H9 (cell line): ENCODE data around the gene CTCF. TPM values are rescaled to one million over a fixed set of nuclear protein-coding genes. Genes with fewer than 3 reads are reported as not detected.

Source experiments
- DNase-seq: peaks from one replicate; pipeline ENCODE4 v3.0.0-alpha.2; 2017
- H2AFZ ChIP-seq: one replicate; pipeline ENCODE4 v1.6.1; 2013; ENCODE audit warnings: mild to moderate bottlenecking, low read length, control low read depth, moderate library complexity
- H2AK5ac ChIP-seq: 2 replicates; pipeline ENCODE4 v1.6.1; 2013; ENCODE audit warnings: low read length, control low read depth, mixed read lengths; ENCODE audit not compliant: insufficient read length
- H2BK120ac ChIP-seq: one replicate; pipeline ENCODE4 v1.6.1; 2013; ENCODE audit warnings: low read depth, mild to moderate bottlenecking, low read length, control low read depth, inconsistent platforms; ENCODE audit not compliant: poor library complexity, severe bottlenecking
- H2BK12ac ChIP-seq: 2 replicates; pipeline ENCODE4 v1.6.1; 2013; ENCODE audit warnings: low read length, control low read depth, mixed read lengths, low read depth; ENCODE audit not compliant: insufficient read length
- H2BK15ac ChIP-seq: 2 replicates; pipeline ENCODE4 v1.6.1; 2013; ENCODE audit warnings: low read depth, low read length, control low read depth
- H2BK20ac ChIP-seq: one replicate; pipeline ENCODE4 v1.6.1; 2013; ENCODE audit warnings: low read depth, mild to moderate bottlenecking, low read length, control low read depth, inconsistent platforms; ENCODE audit not compliant: poor library complexity, severe bottlenecking
- H2BK5ac ChIP-seq: 2 replicates; pipeline ENCODE4 v1.6.1; 2013; ENCODE audit warnings: low read length, control low read depth, mixed read lengths; ENCODE audit not compliant: insufficient read length
- H3K14ac ChIP-seq: 2 replicates; pipeline ENCODE4 v1.6.1; 2013; ENCODE audit warnings: low read length, control low read depth; ENCODE audit not compliant: insufficient read depth
- H3K18ac ChIP-seq: 2 replicates; pipeline ENCODE4 v1.6.1; 2013; ENCODE audit warnings: low read depth, mild to moderate bottlenecking, mixed read lengths, low read length, control low read depth; ENCODE audit not compliant: insufficient read length
- H3K23ac ChIP-seq: 2 replicates; pipeline ENCODE4 v1.6.1; 2013; ENCODE audit warnings: low read length, control low read depth, mixed read lengths, low read depth; ENCODE audit not compliant: insufficient read length
- H3K23me2 ChIP-seq: 2 replicates; pipeline ENCODE4 v1.6.1; 2013; ENCODE audit warnings: low read depth, mild to moderate bottlenecking, mixed read lengths, low read length, control low read depth; ENCODE audit not compliant: insufficient read length, poor library complexity, severe bottlenecking
- H3K27ac ChIP-seq: 2 replicates; pipeline ENCODE4 v1.5.1; 2013; ENCODE audit warnings: low read length, control low read depth, mixed read lengths, low read depth; ENCODE audit not compliant: insufficient read length
- H3K27me3 ChIP-seq: 2 replicates; pipeline ENCODE4 v1.6.1; 2013; ENCODE audit warnings: low read length, control low read depth, inconsistent platforms; ENCODE audit not compliant: insufficient read depth
- H3K4ac ChIP-seq: 2 replicates; pipeline ENCODE4 v1.6.1; 2013; ENCODE audit warnings: low read depth, mild to moderate bottlenecking, control low read depth, inconsistent platforms, low read length, moderate library complexity
- H3K4me1 ChIP-seq: 2 replicates; pipeline ENCODE4 v1.6.1; 2013; ENCODE audit warnings: low read length, control low read depth, inconsistent platforms; ENCODE audit not compliant: insufficient read depth
- H3K4me2 ChIP-seq: 2 replicates; pipeline ENCODE4 v1.6.1; 2013; ENCODE audit warnings: low read length, control low read depth, mixed read lengths; ENCODE audit not compliant: insufficient read length, insufficient read depth
- H3K56ac ChIP-seq: 2 replicates; pipeline ENCODE4 v1.6.1; 2013; ENCODE audit warnings: low read depth, mild to moderate bottlenecking, mixed read lengths, low read length, control low read depth; ENCODE audit not compliant: insufficient read length
- H3K79me1 ChIP-seq: 2 replicates; pipeline ENCODE4 v1.6.1; 2013; ENCODE audit warnings: low read depth, mild to moderate bottlenecking, moderate library complexity, low read length, control low read depth, inconsistent platforms; ENCODE audit not compliant: insufficient read depth, poor library complexity, severe bottlenecking
- H3K79me2 ChIP-seq: 2 replicates; pipeline ENCODE4 v1.6.1; 2013; ENCODE audit warnings: low read length, control low read depth, inconsistent platforms; ENCODE audit not compliant: insufficient read depth
- H3K9ac ChIP-seq: 2 replicates; pipeline ENCODE4 v1.6.1; 2013; ENCODE audit warnings: low read length, control low read depth, mixed read lengths; ENCODE audit not compliant: insufficient read length; ENCODE audit errors: extremely low read depth
- H3K9me3 ChIP-seq: one replicate; pipeline ENCODE4 v1.6.1; 2013; ENCODE audit warnings: low read depth, low read length, inconsistent platforms; ENCODE audit not compliant: control insufficient read depth
- H3T11ph ChIP-seq: one replicate; pipeline ENCODE4 v1.6.1; 2013; ENCODE audit warnings: mild to moderate bottlenecking, low read length, control low read depth, inconsistent platforms
- H4K20me1 ChIP-seq: one replicate; pipeline ENCODE4 v1.6.1; 2013; ENCODE audit not compliant: control insufficient read depth, insufficient read length, insufficient read depth
- H4K5ac ChIP-seq: 2 replicates; pipeline ENCODE4 v1.6.1; 2013; ENCODE audit warnings: low read depth, mild to moderate bottlenecking, mixed read lengths, low read length, control low read depth; ENCODE audit not compliant: insufficient read length
- H4K8ac ChIP-seq: replicated peaks from 2 replicates; pipeline ENCODE4 v1.6.1; 2013; ENCODE audit warnings: low read length, control low read depth, mixed read lengths, low read depth; ENCODE audit not compliant: insufficient read length
- H4K91ac ChIP-seq: 2 replicates; pipeline ENCODE4 v1.6.1; 2013; ENCODE audit warnings: low read depth, mild to moderate bottlenecking, moderate library complexity, mixed read lengths, low read length, control low read depth; ENCODE audit not compliant: insufficient read length
- H3K27ac Mint-ChIP-seq, 3 experiments: 2 replicates in 2 of 3; 3 replicates in 1 of 3; pipeline ENCODE4 v1.8.0; 2020 to 2021; ENCODE audit warnings: mixed read lengths in 3 of 3, mild to moderate bottlenecking in 1 of 3, moderate library complexity in 1 of 3
- H3K27me3 Mint-ChIP-seq: 2 replicates; pipeline ENCODE4 v1.8.0; 2021; ENCODE audit warnings: low read depth, mild to moderate bottlenecking, moderate library complexity, mixed read lengths
- H3K36me3 Mint-ChIP-seq, 3 experiments: 2 replicates in 2 of 3; 3 replicates in 1 of 3; pipeline ENCODE4 v1.8.0; 2020 to 2021; ENCODE audit warnings: low read depth in 3 of 3, mixed read lengths in 3 of 3; ENCODE audit not compliant: insufficient read depth in 1 of 3
- H3K4me1 Mint-ChIP-seq, 2 experiments: 2 replicates each; pipeline ENCODE4 v1.8.0; 2020; ENCODE audit warnings: mixed read lengths in 2 of 2
- H3K4me3 Mint-ChIP-seq, 2 experiments: 2 replicates in 1 of 2; 3 replicates in 1 of 2; pipeline ENCODE4 v1.8.0; 2020 to 2021; ENCODE audit warnings: mild to moderate bottlenecking in 2 of 2, mixed read lengths in 2 of 2, moderate library complexity in 1 of 2
- H3K9me3 Mint-ChIP-seq, 2 experiments: 2 replicates in 1 of 2; 3 replicates in 1 of 2; pipeline ENCODE4 v1.8.0; 2020; ENCODE audit warnings: mild to moderate bottlenecking in 2 of 2, mixed read lengths in 2 of 2, moderate library complexity in 1 of 2
- WGBS: extraction: QIAGEN DNeasy Blood & Tissue Kit; methylation state at CpG from one replicate; pipeline ENCODE4 v1.1.7; 2013; ENCODE audit warnings: missing lambda C conversion rate, low lambda C conversion rate, mixed read lengths; ENCODE audit not compliant: insufficient read length; ENCODE audit errors: extremely low coverage; 5-methylcytosine and 5-hydroxymethylcytosine counted together
- total RNA-seq: library from RNA; stranded (reverse); gene quantifications from 2 replicates; pipeline ENCODE4 v1.2.1, GENCODE V29; 2021
- TF ChIP-seq, protein P1 (sequence below): fragments of 200-600 bp; sonication (generic); conservative IDR thresholded peaks from 3 replicates; pipeline ENCODE4 v1.8.0; 2021; ENCODE audit warnings: antibody characterized with exemption, mild to moderate bottlenecking

CTCF gene
- total RNA-seq, 1 experiment from 2014 or later: 87.3 TPM

DNA sequence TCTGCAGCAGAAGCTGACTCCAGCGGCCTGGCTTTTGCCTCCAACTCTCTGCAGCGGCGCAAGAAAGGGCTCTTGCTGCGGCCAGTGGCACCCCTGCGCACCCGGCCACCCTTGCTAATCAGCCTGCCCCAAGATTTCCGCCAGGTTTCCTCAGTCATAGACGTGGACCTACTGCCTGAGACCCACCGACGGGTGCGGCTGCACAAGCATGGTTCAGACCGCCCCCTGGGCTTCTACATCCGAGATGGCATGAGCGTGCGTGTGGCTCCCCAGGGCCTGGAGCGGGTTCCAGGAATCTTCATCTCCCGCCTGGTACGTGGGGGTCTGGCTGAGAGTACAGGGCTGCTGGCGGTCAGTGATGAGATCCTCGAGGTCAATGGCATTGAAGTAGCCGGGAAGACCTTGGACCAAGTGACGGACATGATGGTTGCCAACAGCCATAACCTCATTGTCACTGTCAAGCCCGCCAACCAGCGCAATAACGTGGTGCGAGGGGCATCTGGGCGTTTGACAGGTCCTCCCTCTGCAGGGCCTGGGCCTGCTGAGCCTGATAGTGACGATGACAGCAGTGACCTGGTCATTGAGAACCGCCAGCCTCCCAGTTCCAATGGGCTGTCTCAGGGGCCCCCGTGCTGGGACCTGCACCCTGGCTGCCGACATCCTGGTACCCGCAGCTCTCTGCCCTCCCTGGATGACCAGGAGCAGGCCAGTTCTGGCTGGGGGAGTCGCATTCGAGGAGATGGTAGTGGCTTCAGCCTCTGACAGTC is 99.7 kb downstream of the CTCF start:
- no peak overlapping the region for H3K9ac ChIP-seq
- H3K23me2 ChIP-seq: peaks cover 15% of the 10 kb centered on the region
- H3K4me2 ChIP-seq: peak overlapping the region; percentile 57
- no peak overlapping the region for H3K27ac Mint-ChIP-seq
- H3K27me3 ChIP-seq: no peaks in the 10 kb centered on the region
- H3K9me3 ChIP-seq: no peaks in the 10 kb centered on the region
- TF ChIP-seq, protein P1, sequence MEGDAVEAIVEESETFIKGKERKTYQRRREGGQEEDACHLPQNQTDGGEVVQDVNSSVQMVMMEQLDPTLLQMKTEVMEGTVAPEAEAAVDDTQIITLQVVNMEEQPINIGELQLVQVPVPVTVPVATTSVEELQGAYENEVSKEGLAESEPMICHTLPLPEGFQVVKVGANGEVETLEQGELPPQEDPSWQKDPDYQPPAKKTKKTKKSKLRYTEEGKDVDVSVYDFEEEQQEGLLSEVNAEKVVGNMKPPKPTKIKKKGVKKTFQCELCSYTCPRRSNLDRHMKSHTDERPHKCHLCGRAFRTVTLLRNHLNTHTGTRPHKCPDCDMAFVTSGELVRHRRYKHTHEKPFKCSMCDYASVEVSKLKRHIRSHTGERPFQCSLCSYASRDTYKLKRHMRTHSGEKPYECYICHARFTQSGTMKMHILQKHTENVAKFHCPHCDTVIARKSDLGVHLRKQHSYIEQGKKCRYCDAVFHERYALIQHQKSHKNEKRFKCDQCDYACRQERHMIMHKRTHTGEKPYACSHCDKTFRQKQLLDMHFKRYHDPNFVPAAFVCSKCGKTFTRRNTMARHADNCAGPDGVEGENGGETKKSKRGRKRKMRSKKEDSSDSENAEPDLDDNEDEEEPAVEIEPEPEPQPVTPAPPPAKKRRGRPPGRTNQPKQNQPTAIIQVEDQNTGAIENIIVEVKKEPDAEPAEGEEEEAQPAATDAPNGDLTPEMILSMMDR: no peak
- no peak overlapping the region for H4K8ac ChIP-seq
- no peak overlapping the region for H3K4ac ChIP-seq
- no peak overlapping the region for H2AK5ac ChIP-seq
- no peak overlapping the region for H3K18ac ChIP-seq
- H2BK20ac ChIP-seq: no peak overlapping the region
- no peak overlapping the region for H3K27ac ChIP-seq
- no peak overlapping the region for H3K56ac ChIP-seq
- WGBS: no CpG with 5 or more reads among the region's 34 CpGs
- no peaks in the 10 kb centered on the region for H4K20me1 ChIP-seq
- H4K91ac ChIP-seq: no peak overlapping the region
- no peak overlapping the region for H2AFZ ChIP-seq
- no peaks in the 10 kb centered on the region for H3K79me2 ChIP-seq
- H3K4me1 Mint-ChIP-seq: peaks cover 15 to 28% of the 10 kb centered on the region in 2 experiments
- DNase-seq: no peak
- no peak overlapping the region for H2BK5ac ChIP-seq
- H3K4me3 Mint-ChIP-seq: peak overlapping the region; percentile 85 to 91
- no peak overlapping the region for H2BK120ac ChIP-seq
- H3K9me3 Mint-ChIP-seq: no peaks in the 10 kb centered on the region
- H3K23ac ChIP-seq: no peak overlapping the region
- H3K27me3 Mint-ChIP-seq: peaks cover 2% of the 10 kb centered on the region
- no peak overlapping the region for H3T11ph ChIP-seq
- no peak overlapping the region for H2BK15ac ChIP-seq
- H3K79me1 ChIP-seq: no peaks in the 10 kb centered on the region
- H4K5ac ChIP-seq: no peak overlapping the region
- no peaks in the 10 kb centered on the region for H3K4me1 ChIP-seq
- H3K14ac ChIP-seq: no peak overlapping the region
- H3K36me3 Mint-ChIP-seq: peaks cover 7 to 18% (median 8%) of the 10 kb centered on the region in 3 experiments; a peak in 5 of 7 replicates
- no peak overlapping the region for H2BK12ac ChIP-seq
